Measurements from ENCODE around the gene HORMAD2. TPM values are rescaled to one million over a fixed set of nuclear protein-coding genes. Genes with fewer than 3 reads are reported as not detected.
"Not testable (repeated sequence)": the region's sequence is repeated elsewhere in the genome, so short reads cannot be mapped to it uniquely, and the experiment has no call there.

HORMAD2 gene
- total RNA-seq, 1 experiment from 2014 or later: not detected

GRCh38 chr22:30056015-30056414 is 24.2 kb upstream of the HORMAD2 start:
- DNase-seq (ENCODE audit: low read depth): no peak

GRCh38 chr22:30057375-30057774 is 22.9 kb upstream of the HORMAD2 start:
- no peak for DNase-seq (ENCODE audit: low read depth)

GRCh38 chr22:30059346-30060020 is 20.8 kb upstream of the HORMAD2 start:
- DNase-seq (ENCODE audit: low read depth): not testable (repeated sequence)

- not testable (repeated sequence) for DNase-seq (ENCODE audit: low read depth)
These were observed 19.2 kb upstream of the HORMAD2 start for GRCh38 chr22:30061094-30061493.

GRCh38 chr22:30062259-30062658 is 18.0 kb upstream of the HORMAD2 start:
- no peak for DNase-seq (ENCODE audit: low read depth)

GRCh38 chr22:30062950-30063349 is 17.3 kb upstream of the HORMAD2 start:
- no peak for DNase-seq (ENCODE audit: low read depth)

GRCh38 chr22:30064172-30064571 is 16.1 kb upstream of the HORMAD2 start:
- no peak for DNase-seq (ENCODE audit: low read depth)

GRCh38 chr22:30073743-30074142 is 6.5 kb upstream of the HORMAD2 start:
- DNase-seq (ENCODE audit: low read depth): no peak

GRCh38 chr22:30074147-30074546 is 6.1 kb upstream of the HORMAD2 start:
- DNase-seq (ENCODE audit: low read depth): no peak

GRCh38 chr22:30074994-30075393 is 5.3 kb upstream of the HORMAD2 start:
- no peak for DNase-seq (ENCODE audit: low read depth)

- DNase-seq (ENCODE audit: low read depth): no peak
These were observed 2.9 kb upstream of the HORMAD2 start for GRCh38 chr22:30077279-30077880.

GRCh38 chr22:30078320-30079311 is 1.6 kb upstream of the HORMAD2 start:
- DNase-seq (ENCODE audit: low read depth): no peak

GRCh38 chr22:30080805-30081204 is 541 bp downstream of the HORMAD2 start:
- no peak for DNase-seq (ENCODE audit: low read depth)

- no peak for DNase-seq (ENCODE audit: low read depth)
These were observed 6.2 kb downstream of the HORMAD2 start for GRCh38 chr22:30086496-30086895.

- peak; percentile 6 for DNase-seq (ENCODE audit: low read depth)
These were observed 6.8 kb downstream of the HORMAD2 start for GRCh38 chr22:30087037-30087436.

- no peak for DNase-seq (ENCODE audit: low read depth)
These were observed 7.3 kb downstream of the HORMAD2 start for GRCh38 chr22:30087611-30088010.

GRCh38 chr22:30088468-30088867 is 8.2 kb downstream of the HORMAD2 start:
- no peak for DNase-seq (ENCODE audit: low read depth)

- DNase-seq (ENCODE audit: low read depth): no peak
These were observed 9.4 kb downstream of the HORMAD2 start for GRCh38 chr22:30089655-30089974.

- no peak for DNase-seq (ENCODE audit: low read depth)
These were observed 12.4 kb downstream of the HORMAD2 start for GRCh38 chr22:30092686-30093085.

GRCh38 chr22:30094804-30095203 is 14.5 kb downstream of the HORMAD2 start:
- no peak for DNase-seq (ENCODE audit: low read depth)

GRCh38 chr22:30097861-30098260 is 17.6 kb downstream of the HORMAD2 start:
- no peak for DNase-seq (ENCODE audit: low read depth)

- DNase-seq (ENCODE audit: low read depth): not testable (repeated sequence)
These were observed 20.5 kb downstream of the HORMAD2 start for GRCh38 chr22:30100770-30101169.

Measured in HT1080 (cell line).